Kidney tubule cell (primary cell): ENCODE results near the gene TST.

ENCODE experiments used
- DNase-seq: peaks from one replicate; pipeline ENCODE4 v3.0.0-alpha.2; 2018; ENCODE audit warnings: low spot score

Gene TST

GRCh38 chr22:36982136-36982535 lies 37.1 kb downstream of the TST start:
- no peak for DNase-seq

DNA sequence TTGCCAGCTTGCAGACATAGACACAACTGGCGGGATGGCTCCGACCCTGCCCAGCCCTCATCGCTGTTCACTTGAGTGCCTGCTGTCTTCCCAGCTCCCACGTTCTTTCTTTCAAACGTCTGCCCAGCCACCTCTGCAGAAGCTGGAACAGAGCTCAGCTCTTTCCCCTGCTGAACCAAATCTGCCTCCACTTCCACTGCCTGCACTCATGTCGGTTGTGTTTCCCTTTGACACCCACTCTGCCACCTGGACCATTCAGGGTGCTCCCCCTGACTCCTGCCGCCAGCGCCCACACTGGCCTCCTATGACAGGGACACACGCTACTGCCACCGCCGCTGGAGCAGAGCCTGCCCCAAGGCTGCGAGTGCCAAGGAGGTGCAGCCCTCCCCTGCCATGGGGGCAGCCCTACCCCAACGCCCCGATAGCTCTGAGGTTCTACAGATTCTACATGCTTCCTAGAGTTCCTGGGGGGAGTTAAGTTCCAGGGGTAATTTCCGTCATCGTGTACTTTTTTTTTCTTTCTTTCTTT lies 37.9 kb downstream of the TST start:
- DNase-seq = no peak

- no peak for DNase-seq
Measured at GRCh38 chr22:36979016-36979910, 40.0 kb downstream of the TST start.

- DNase-seq = peak; percentile 80
Measured at GRCh38 chr22:36977947-36978660, 41.1 kb downstream of the TST start.

DNA sequence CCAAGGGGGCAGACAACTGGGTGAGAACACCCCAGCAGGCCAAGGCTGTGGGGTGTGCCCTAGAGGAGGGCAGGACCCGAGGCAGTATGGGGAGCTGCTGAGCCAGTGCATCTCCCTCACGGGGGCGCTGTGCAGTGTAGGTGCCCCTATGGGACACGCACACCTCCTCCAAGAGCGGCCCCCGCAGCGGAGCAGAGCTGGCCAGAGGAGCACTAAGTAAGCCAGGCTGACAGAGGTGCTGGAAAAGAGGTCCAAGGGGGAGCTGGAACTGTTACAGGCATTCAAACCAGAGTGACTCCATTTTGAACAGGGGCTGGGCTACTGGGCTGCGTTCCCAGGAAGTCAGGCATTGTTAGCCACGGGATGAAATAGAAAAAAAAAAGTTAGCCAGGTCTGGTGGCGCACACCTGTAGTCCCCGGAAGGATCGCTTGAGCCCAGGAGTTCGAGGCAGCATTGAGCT lies 41.8 kb downstream of the TST start:
- peak; percentile 20 for DNase-seq

DNA sequence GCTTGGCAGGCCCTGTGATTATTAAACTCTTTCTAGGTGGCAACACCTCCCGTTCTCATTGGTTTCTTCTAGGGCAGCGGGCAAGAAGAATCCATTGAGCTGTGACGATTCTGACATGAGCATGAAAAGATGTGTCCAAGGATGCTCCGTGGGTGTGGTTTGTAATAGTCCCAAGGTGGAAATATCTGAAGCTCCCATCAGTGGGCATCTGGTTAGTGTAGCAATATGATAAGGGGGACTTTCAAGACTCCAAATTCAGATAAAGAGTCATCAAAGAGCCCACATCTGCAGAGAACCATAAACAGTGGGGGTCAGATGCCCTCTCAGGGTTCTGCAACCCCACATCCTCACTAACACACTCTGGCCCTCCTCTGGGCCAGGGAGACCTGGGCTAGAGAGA lies 42.6 kb downstream of the TST start:
- no peak for DNase-seq

- no peak for DNase-seq
Measured at GRCh38 chr22:36971341-36972125, 47.7 kb downstream of the TST start.

- DNase-seq = no peak
Measured at GRCh38 chr22:36968249-36968964, 50.8 kb downstream of the TST start.

- no peak for DNase-seq
Measured at GRCh38 chr22:36966851-36967540, 52.3 kb downstream of the TST start.

GRCh38 chr22:36965696-36966095 lies 53.6 kb downstream of the TST start:
- DNase-seq = no peak

DNA sequence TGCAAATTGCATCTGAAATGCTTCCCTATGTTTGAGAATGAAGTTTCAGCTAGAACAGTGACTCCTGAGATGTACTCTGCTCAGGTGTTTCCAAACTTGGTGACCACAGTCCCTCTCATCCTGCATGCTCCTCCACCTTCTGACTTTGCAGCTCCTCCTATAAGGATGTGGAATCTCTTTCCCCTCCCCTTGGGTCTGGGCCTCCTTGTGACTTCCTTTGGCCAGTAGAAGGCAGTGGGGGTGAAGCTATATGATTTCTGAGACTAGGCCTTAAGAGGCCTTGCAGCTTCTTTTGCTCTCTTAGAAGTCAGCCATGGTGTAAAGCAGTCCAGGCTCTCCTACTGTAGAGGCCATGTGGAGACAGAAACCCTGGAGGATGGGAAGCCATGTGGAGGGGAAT lies 55.1 kb downstream of the TST start:
- DNase-seq = no peak

GRCh38 chr22:36963302-36963701 lies 55.9 kb downstream of the TST start:
- DNase-seq = no peak

DNA sequence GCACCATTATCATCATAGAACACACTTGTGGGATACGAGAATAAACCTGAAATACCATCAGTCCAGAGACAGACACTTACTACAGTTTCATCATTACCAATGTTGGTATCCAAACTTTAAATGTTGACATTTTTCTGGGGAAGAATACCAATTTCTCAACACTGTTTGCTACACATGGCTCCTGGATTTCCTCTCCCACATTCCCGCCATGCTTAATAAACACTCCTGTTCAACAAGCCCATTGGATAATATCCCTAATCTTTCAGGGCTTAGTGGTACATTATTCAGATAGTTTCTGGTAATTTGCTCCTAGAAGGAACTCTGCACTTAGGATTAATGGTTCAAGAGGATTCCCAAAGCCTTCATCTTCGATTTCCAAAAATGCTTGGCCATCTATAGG lies 57.6 kb downstream of the TST start:
- no peak for DNase-seq
